IMR-90 (cell line): ENCODE results near the gene CHP2. TPM values are rescaled to one million over a fixed set of nuclear protein-coding genes. Genes with fewer than 3 reads are reported as not detected.

Experiments
- ATAC-seq: fragments of 200-7000 bp; cut with Tn5 transposase; 2 replicates; pipeline ENCODE4 v1.9.1; 2020; ENCODE audit warnings: low read depth, mild to moderate bottlenecking, moderate library complexity
- BruUV-seq: library from RNA; stranded (reverse); fragments of 400-500 nt; replicated peaks from 2 replicates; lab custom pipeline; 2021; lab: Mats Ljungman, UMichigan
- CTCF ChIA-PET: fragments of 300-600 bp; formaldehyde crosslinking; extraction: SDS; loops from one replicate; lab custom pipeline; 2021; ENCODE audit warnings: antibody characterized with exemption; lab: Yijun Ruan, JAX
- POLR2A ChIA-PET: fragments of 300-600 bp; sonication (Branson Sonifier 250); formaldehyde crosslinking; loops from one replicate; lab custom pipeline; 2022; ENCODE audit warnings: antibody characterized with exemption; ENCODE audit not compliant: unreplicated experiment; lab: Charles Lee
- DNase-seq: peaks from one replicate; pipeline ENCODE4 v3.0.0; 2013
- H2AFZ ChIP-seq: replicated peaks from 2 replicates; pipeline ENCODE3; 2013; ENCODE audit warnings: low read length, mild to moderate bottlenecking; ENCODE audit not compliant: poor library complexity
- H2AK5ac ChIP-seq: 2 replicates; pipeline ENCODE4 v1.6.1; 2013; ENCODE audit warnings: low read depth, low read length, inconsistent platforms
- H2AK9ac ChIP-seq: replicated peaks from 2 replicates; pipeline ENCODE3; 2013; ENCODE audit warnings: mild to moderate bottlenecking, low read depth, low read length, moderate library complexity; ENCODE audit not compliant: poor library complexity
- H2BK120ac ChIP-seq: 2 replicates; pipeline ENCODE4 v1.6.1; 2013; ENCODE audit warnings: low read depth, low read length, inconsistent platforms
- H2BK15ac ChIP-seq: 3 replicates; pipeline ENCODE4 v1.6.1; 2013; ENCODE audit warnings: low read depth, low read length, inconsistent platforms
- H2BK20ac ChIP-seq: 2 replicates; pipeline ENCODE4 v1.6.1; 2013; ENCODE audit warnings: low read depth, mild to moderate bottlenecking, inconsistent platforms, low read length, moderate library complexity
- H2BK5ac ChIP-seq: 2 replicates; pipeline ENCODE4 v1.6.1; 2013; ENCODE audit warnings: mild to moderate bottlenecking, low read depth, low read length, inconsistent platforms; ENCODE audit not compliant: poor library complexity, severe bottlenecking
- H3K14ac ChIP-seq: replicated peaks from 2 replicates; pipeline ENCODE4 v1.6.1; 2013; ENCODE audit warnings: low read depth, low read length, inconsistent platforms
- H3K18ac ChIP-seq: 2 replicates; pipeline ENCODE4 v1.6.1; 2013; ENCODE audit warnings: low read depth, low read length, control low read depth
- H3K23ac ChIP-seq: 2 replicates; pipeline ENCODE4 v1.6.1; 2013; ENCODE audit warnings: low read depth, low read length, inconsistent platforms
- H3K27ac ChIP-seq: 2 replicates; pipeline ENCODE4 v1.5.1; 2013; ENCODE audit warnings: mild to moderate bottlenecking, control low read depth, low read length; ENCODE audit not compliant: insufficient read depth
- H3K27me3 ChIP-seq: 2 replicates; pipeline ENCODE4 v1.6.1; 2013; ENCODE audit warnings: low read length; ENCODE audit not compliant: control insufficient read depth, insufficient read depth
- H3K36me3 ChIP-seq: 2 replicates; pipeline ENCODE4 v1.6.1; 2013; ENCODE audit warnings: low read length, mixed read lengths; ENCODE audit not compliant: control insufficient read depth, insufficient read depth
- H3K4ac ChIP-seq: 2 replicates; pipeline ENCODE4 v1.6.1; 2013; ENCODE audit warnings: low read depth, low read length, inconsistent platforms
- H3K4me1 ChIP-seq: 2 replicates; pipeline ENCODE4 v1.6.1; 2013; ENCODE audit warnings: low read length, mixed read lengths; ENCODE audit not compliant: control insufficient read depth, insufficient read depth
- H3K4me2 ChIP-seq: 2 replicates; pipeline ENCODE4 v1.6.1; 2013; ENCODE audit warnings: low read depth, mild to moderate bottlenecking, control low read depth, low read length, moderate library complexity
- H3K4me3 ChIP-seq: 2 replicates; pipeline ENCODE4 v1.5.1; 2013; ENCODE audit warnings: low read depth, mild to moderate bottlenecking, control low read depth, low read length, moderate library complexity; ENCODE audit not compliant: insufficient read depth
- H3K56ac ChIP-seq: 2 replicates; pipeline ENCODE4 v1.6.1; 2013; ENCODE audit warnings: low read length, inconsistent platforms; ENCODE audit not compliant: insufficient read depth; ENCODE audit errors: extremely low read depth
- H3K79me1 ChIP-seq, 2 experiments: 2 replicates each; pipeline ENCODE4 v1.6.1; 2013; ENCODE audit warnings: low read length in 2 of 2, inconsistent platforms in 1 of 2, low read depth in 1 of 2
- H3K9ac ChIP-seq: 2 replicates; pipeline ENCODE4 v1.6.1; 2013; ENCODE audit warnings: low read depth, low read length, control low read depth
- H3K9me1 ChIP-seq: 2 replicates; pipeline ENCODE4 v1.6.1; 2013; ENCODE audit warnings: low read length, inconsistent platforms; ENCODE audit not compliant: insufficient read depth
- H3K9me3 ChIP-seq: 2 replicates; pipeline ENCODE4 v1.6.1; 2013; ENCODE audit warnings: low read length; ENCODE audit not compliant: control insufficient read depth, insufficient read depth
- H4K20me1 ChIP-seq: 2 replicates; pipeline ENCODE4 v1.6.1; 2013; ENCODE audit warnings: low read length, inconsistent platforms; ENCODE audit not compliant: insufficient read depth
- H4K5ac ChIP-seq: 2 replicates; pipeline ENCODE4 v1.6.1; 2013; ENCODE audit warnings: mild to moderate bottlenecking, low read depth, low read length, control low read depth
- H4K8ac ChIP-seq, 2 experiments: 2 replicates each; pipeline ENCODE4 v1.6.1; 2013; ENCODE audit warnings: low read depth in 2 of 2, low read length in 2 of 2, control low read depth in 1 of 2, inconsistent platforms in 1 of 2
- H4K91ac ChIP-seq: 2 replicates; pipeline ENCODE4 v1.6.1; 2013; ENCODE audit warnings: low read depth, low read length, inconsistent platforms; ENCODE audit not compliant: insufficient read depth
- CTCF ChIP-seq: conservative IDR thresholded peaks from 2 replicates; pipeline ENCODE4 v1.5.1; 2012; ENCODE audit warnings: mild to moderate bottlenecking, low read depth, low read length, improper control_type of control experiment
- ELK1 ChIP-seq: fragments of 150-350 bp; IDR thresholded peaks from 2 replicates; pipeline ENCODE4 v1.6.1; 2016; ENCODE audit warnings: low read depth, mild to moderate bottlenecking, low read length, moderate library complexity, borderline replicate concordance
- WGBS, 2 experiments: methylation state at CpG; one replicate each; pipeline versions ENCODE4 v1.1.5 to v1.1.7; 2013; ENCODE audit warnings: missing lambda C conversion rate in 2 of 2; ENCODE audit not compliant: insufficient read length in 1 of 2; ENCODE audit errors: extremely low coverage in 2 of 2; 5-methylcytosine and 5-hydroxymethylcytosine counted together
- dilution Hi-C: fragments of 300-500 bp; cut with HindIII; formaldehyde crosslinking; loops from one replicate; pipeline ENCODE4 v1.14.3; 2018; ENCODE audit warnings: low sequenced_read_pairs; ENCODE audit not compliant: unreplicated experiment
- in situ Hi-C: fragments of 300-500 bp; cut with MboI; formaldehyde crosslinking; loops from 3 replicates; pipeline ENCODE4 v1.14.3; 2019; ENCODE audit warnings: low sequenced_read_pairs, inconsistent platforms, mixed read lengths
- intact Hi-C: fragments of 100-400 bp; cut with micrococcal nuclease; formaldehyde crosslinking; loops from 2 replicates; pipeline ENCODE4 v1.10.0; 2022
- polyA plus RNA-seq, 3 experiments: library from polyadenylated mRNA; depleted of rRNA; stranded (reverse); fragments of >200 nt; gene quantifications; 2 replicates each; pipeline ENCODE4 v1.2.3, GENCODE V29; 2012; ENCODE audit warnings: low replicate concordance in 1 of 3
- total RNA-seq: library from RNA; depleted of rRNA; stranded (reverse); fragments of >200 nt; gene quantifications from 2 replicates; pipeline ENCODE4 v1.2.3, GENCODE V29; 2012
- TF ChIP-seq, protein P1 (sequence below): fragments of 150-350 bp; IDR thresholded peaks from 2 replicates; pipeline ENCODE4 v1.6.1; 2017; ENCODE audit warnings: mild to moderate bottlenecking, antibody characterized with exemption, low read length, low read depth

The CHP2 gene
- total and polyA plus RNA-seq, 2 of the 4 experiments (the other 2 are of a cell fraction), result not detected

DNA sequence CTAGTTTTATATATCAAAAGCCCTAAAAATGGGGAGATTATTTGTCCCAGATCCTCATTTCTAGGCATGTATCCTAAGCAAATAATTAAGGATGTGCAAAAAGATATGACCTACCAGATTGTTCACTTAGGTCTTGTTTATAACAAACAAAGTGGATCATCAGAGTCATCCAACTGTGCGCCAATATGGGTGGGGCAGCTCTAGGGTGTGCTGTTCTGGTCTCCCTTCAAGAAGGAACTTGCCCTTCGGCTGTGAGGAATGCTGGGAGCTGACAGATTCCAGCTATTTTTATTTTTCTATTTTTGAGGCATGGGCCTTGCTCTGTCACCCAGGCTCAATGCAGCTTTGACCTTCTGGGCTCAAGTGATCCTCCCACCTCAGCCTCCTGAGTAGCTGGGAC, 13.8 kb downstream of the CHP2 start:
- dilution Hi-C loops (no loop called here), in situ Hi-C loops (no loop called here), intact Hi-C loops (no loop called here)
- no peaks in the 10 kb centered on the region for H3K9me3 ChIP-seq
- H3K4me2 ChIP-seq, result no peak overlapping the region
- BruUV-seq, result no TSS peak
- no CpG with 5 or more reads among the region's 2 CpGs for WGBS, 2 experiments
- DNase-seq (no peak), ATAC-seq (no peak)
- POLR2A ChIA-PET, result no interaction called here
- CTCF ChIA-PET, result interaction anchor here (0.6 kb wide), 1 partner anchor 36 kb away, joined by 3 read pairs; no protein-coding TSS in a partner anchor
- no peak overlapping the region for H2AFZ ChIP-seq
- TF ChIP-seq, protein P1, sequence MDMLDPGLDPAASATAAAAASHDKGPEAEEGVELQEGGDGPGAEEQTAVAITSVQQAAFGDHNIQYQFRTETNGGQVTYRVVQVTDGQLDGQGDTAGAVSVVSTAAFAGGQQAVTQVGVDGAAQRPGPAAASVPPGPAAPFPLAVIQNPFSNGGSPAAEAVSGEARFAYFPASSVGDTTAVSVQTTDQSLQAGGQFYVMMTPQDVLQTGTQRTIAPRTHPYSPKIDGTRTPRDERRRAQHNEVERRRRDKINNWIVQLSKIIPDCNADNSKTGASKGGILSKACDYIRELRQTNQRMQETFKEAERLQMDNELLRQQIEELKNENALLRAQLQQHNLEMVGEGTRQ, result no peak
- TF ChIP-seq ELK1 (no peak), CTCF (no peak)
- no peak overlapping the region for H4K5ac ChIP-seq
- H3K18ac ChIP-seq, result no peak overlapping the region
- no peak overlapping the region for H2BK120ac ChIP-seq
- H3K56ac ChIP-seq, result no peak overlapping the region
- no peak overlapping the region for H2BK5ac ChIP-seq
- H2AK5ac ChIP-seq, result no peak overlapping the region
- H3K4ac ChIP-seq, result no peak overlapping the region
- H2BK15ac ChIP-seq, result no peak overlapping the region
- no peak overlapping the region for H3K14ac ChIP-seq
- H3K9ac ChIP-seq, result no peak overlapping the region
- no peak overlapping the region for H3K23ac ChIP-seq
- no peaks in the 10 kb centered on the region for H3K9me1 ChIP-seq
- no peaks in the 10 kb centered on the region for H3K27me3 ChIP-seq
- H2BK20ac ChIP-seq, result no peak overlapping the region
- no peaks in the 10 kb centered on the region for H3K4me1 ChIP-seq
- H3K79me1 ChIP-seq, result no peaks in the 10 kb centered on the region
- H4K8ac ChIP-seq, result no peak overlapping the region
- no peak overlapping the region for H3K27ac ChIP-seq
- H3K4me3 ChIP-seq, result no peak overlapping the region
- H2AK9ac ChIP-seq, result no peak overlapping the region
- H3K36me3 ChIP-seq, result no peaks in the 10 kb centered on the region
- no peaks in the 10 kb centered on the region for H4K20me1 ChIP-seq
- H4K91ac ChIP-seq, result no peak overlapping the region
